Breast epithelium (tissue), 3 donors: ENCODE data around the gene SLC2A13.

Source experiments
- CTCF ChIP-seq, 3 donors: fragments of 450-650 bp; IDR thresholded peaks; one replicate each; pipeline ENCODE4 v1.5.1; 2016 to 2017; ENCODE audit warnings: antibody characterized with exemption in 3 of 3, mild to moderate bottlenecking in 3 of 3, moderate library complexity in 3 of 3
- POLR2A ChIP-seq: fragments of 450-650 bp; IDR thresholded peaks from one replicate; pipeline ENCODE4 v1.6.1; 2016; ENCODE audit warnings: antibody characterized with exemption, mild to moderate bottlenecking, moderate library complexity

- TF ChIP-seq CTCF (IDR thresholded peaks at IDR 0.05) (no peak), POLR2A (no peak)
These were observed 130.4 kb downstream of the SLC2A13 start for GRCh38 chr12:39975374-39975918.
